Measurements from ENCODE around the gene NARF.

NARF gene

GRCh38 chr17:82424001-82424862, 34.3 kb upstream of the NARF start:
- H3K4me1 Mint-ChIP-seq (ENCODE audit: low read depth): peaks cover 18% of the 10 kb centered on the region
- H3K36me3 Mint-ChIP-seq (ENCODE audit: low read depth): peaks cover 23% of the 10 kb centered on the region
- H3K27ac Mint-ChIP-seq: no peak overlapping the region
- no peaks in the 10 kb centered on the region for H3K27me3 Mint-ChIP-seq
- no peaks in the 10 kb centered on the region for H3K9me3 Mint-ChIP-seq
- no peak overlapping the region for H3K4me3 Mint-ChIP-seq

GRCh38 chr17:82424863-82425159, 33.7 kb upstream of the NARF start:
- Mint-ChIP-seq H3K27me3 (no peaks in the 10 kb centered on the region), H3K27ac (no peak overlapping the region), H3K4me3 (no peak overlapping the region), H3K4me1 (ENCODE audit: low read depth) (peaks cover 18% of the 10 kb centered on the region), H3K36me3 (ENCODE audit: low read depth) (peaks cover 26% of the 10 kb centered on the region), H3K9me3 (no peaks in the 10 kb centered on the region)

GRCh38 chr17:82428546-82428945, 30.0 kb upstream of the NARF start:
- H3K36me3 Mint-ChIP-seq (ENCODE audit: low read depth): peaks cover 5% of the 10 kb centered on the region

GRCh38 chr17:82429824-82430223, 28.7 kb upstream of the NARF start:
- Mint-ChIP-seq H3K4me3 (no peak overlapping the region), H3K27me3 (no peaks in the 10 kb centered on the region), H3K36me3 (ENCODE audit: low read depth) (peaks cover 5% of the 10 kb centered on the region), H3K4me1 (ENCODE audit: low read depth) (peaks cover 29% of the 10 kb centered on the region), H3K9me3 (no peaks in the 10 kb centered on the region), H3K27ac (no peak overlapping the region)

More at GRCh38 chr17:82428546-82428945, 30.0 kb upstream of the NARF start:
- H3K4me1 Mint-ChIP-seq (ENCODE audit: low read depth): peaks cover 19% of the 10 kb centered on the region
- no peak overlapping the region for H3K4me3 Mint-ChIP-seq
- no peaks in the 10 kb centered on the region for H3K27me3 Mint-ChIP-seq
- no peak overlapping the region for H3K27ac Mint-ChIP-seq
- no peaks in the 10 kb centered on the region for H3K9me3 Mint-ChIP-seq

GRCh38 chr17:82432017-82432416, 26.5 kb upstream of the NARF start:
- H3K4me3 Mint-ChIP-seq: no peak overlapping the region
- no peak overlapping the region for H3K27ac Mint-ChIP-seq
- no peaks in the 10 kb centered on the region for H3K27me3 Mint-ChIP-seq
- H3K4me1 Mint-ChIP-seq (ENCODE audit: low read depth): peaks cover 35% of the 10 kb centered on the region
- H3K9me3 Mint-ChIP-seq: no peaks in the 10 kb centered on the region
- H3K36me3 Mint-ChIP-seq (ENCODE audit: low read depth): peaks cover 5% of the 10 kb centered on the region

GRCh38 chr17:82433560-82434215, 24.9 kb upstream of the NARF start:
- Mint-ChIP-seq H3K9me3 (no peaks in the 10 kb centered on the region), H3K27me3 (no peaks in the 10 kb centered on the region), H3K4me1 (ENCODE audit: low read depth) (peaks cover 28% of the 10 kb centered on the region), H3K4me3 (no peak overlapping the region), H3K27ac (no peak overlapping the region), H3K36me3 (ENCODE audit: low read depth) (peaks cover 10% of the 10 kb centered on the region)

- Mint-ChIP-seq H3K9me3 (no peaks in the 10 kb centered on the region), H3K27ac (no peak overlapping the region), H3K36me3 (ENCODE audit: low read depth) (peaks cover 10% of the 10 kb centered on the region), H3K27me3 (no peaks in the 10 kb centered on the region), H3K4me1 (ENCODE audit: low read depth) (peaks cover 27% of the 10 kb centered on the region), H3K4me3 (no peak overlapping the region)
Observed at GRCh38 chr17:82434216-82434565, 24.4 kb upstream of the NARF start.

GRCh38 chr17:82435103-82435502, 23.4 kb upstream of the NARF start:
- H3K4me1 Mint-ChIP-seq (ENCODE audit: low read depth): peaks cover 18% of the 10 kb centered on the region
- no peak overlapping the region for H3K27ac Mint-ChIP-seq
- peaks cover 5% of the 10 kb centered on the region for H3K36me3 Mint-ChIP-seq (ENCODE audit: low read depth)
- no peak overlapping the region for H3K4me3 Mint-ChIP-seq
- no peaks in the 10 kb centered on the region for H3K27me3 Mint-ChIP-seq
- no peaks in the 10 kb centered on the region for H3K9me3 Mint-ChIP-seq

GRCh38 chr17:82435601-82436583, 22.6 kb upstream of the NARF start:
- Mint-ChIP-seq H3K9me3 (no peaks in the 10 kb centered on the region), H3K4me3 (no peak overlapping the region), H3K4me1 (ENCODE audit: low read depth) (peaks cover 21% of the 10 kb centered on the region), H3K27me3 (no peaks in the 10 kb centered on the region), H3K36me3 (ENCODE audit: low read depth) (peaks cover 5% of the 10 kb centered on the region), H3K27ac (no peak overlapping the region)

- H3K9me3 Mint-ChIP-seq: no peaks in the 10 kb centered on the region
Observed at GRCh38 chr17:82436601-82437324, 21.8 kb upstream of the NARF start.

GRCh38 chr17:82437325-82437668, 21.2 kb upstream of the NARF start:
- Mint-ChIP-seq H3K27me3 (no peaks in the 10 kb centered on the region), H3K9me3 (no peaks in the 10 kb centered on the region), H3K27ac (peak overlapping the region; percentile 52), H3K36me3 (ENCODE audit: low read depth) (peaks cover 5% of the 10 kb centered on the region), H3K4me1 (ENCODE audit: low read depth) (peaks cover 21% of the 10 kb centered on the region), H3K4me3 (no peak overlapping the region)

More at GRCh38 chr17:82436601-82437324, 21.8 kb upstream of the NARF start:
- Mint-ChIP-seq H3K4me3 (no peak overlapping the region), H3K4me1 (ENCODE audit: low read depth) (peaks cover 21% of the 10 kb centered on the region), H3K27ac (no peak overlapping the region), H3K27me3 (no peaks in the 10 kb centered on the region), H3K36me3 (ENCODE audit: low read depth) (peaks cover 5% of the 10 kb centered on the region)

GRCh38 chr17:82438401-82439193, 19.9 kb upstream of the NARF start:
- Mint-ChIP-seq H3K9me3 (no peaks in the 10 kb centered on the region), H3K27me3 (no peaks in the 10 kb centered on the region), H3K27ac (no peak overlapping the region), H3K36me3 (ENCODE audit: low read depth) (peaks cover 16% of the 10 kb centered on the region), H3K4me3 (no peak overlapping the region), H3K4me1 (ENCODE audit: low read depth) (peaks cover 20% of the 10 kb centered on the region)

GRCh38 chr17:82439194-82439828, 19.2 kb upstream of the NARF start:
- no peaks in the 10 kb centered on the region for H3K27me3 Mint-ChIP-seq
- H3K4me3 Mint-ChIP-seq: no peak overlapping the region
- peaks cover 16% of the 10 kb centered on the region for H3K36me3 Mint-ChIP-seq (ENCODE audit: low read depth)
- H3K9me3 Mint-ChIP-seq: no peaks in the 10 kb centered on the region
- peaks cover 12% of the 10 kb centered on the region for H3K4me1 Mint-ChIP-seq (ENCODE audit: low read depth)
- no peak overlapping the region for H3K27ac Mint-ChIP-seq

Data from stimulated activated naive CD8-positive, alpha-beta T cell treated with anti-CD3 and anti-CD28 coated beads, Interleukin-15, Interleukin-2, amounts not matched to agents 100 ng/mL and 50 ng/mL, for 24 hours (primary cell).